OCI-LY1 (cell line): ENCODE measurements around the gene CX3CL1.

Experiments
- H2AFZ ChIP-seq: fragments of 200-600 bp; sonication (generic), shearing (Covaris generic); 2 replicates; pipeline ENCODE4 v1.6.0; 2014; ENCODE audit warnings: antibody characterized with exemption, mild to moderate bottlenecking, low read length
- H3F3A ChIP-seq: fragments of 200-600 bp; sonication (generic), shearing (Covaris generic); 2 replicates; pipeline ENCODE4 v1.6.0; 2014; ENCODE audit warnings: mild to moderate bottlenecking, antibody characterized with exemption, low read length, moderate library complexity; ENCODE audit not compliant: insufficient read depth
- H3K27ac ChIP-seq: fragments of 200-600 bp; sonication (generic); 2 replicates; pipeline ENCODE4 v1.5.1; 2014; ENCODE audit warnings: low read length, mixed run types, mild to moderate bottlenecking, low read depth; ENCODE audit not compliant: poor library complexity, severe bottlenecking
- H3K27me3 ChIP-seq: fragments of 200-600 bp; sonication (generic); 2 replicates; pipeline ENCODE4 v1.6.0; 2014; ENCODE audit warnings: antibody characterized with exemption, mild to moderate bottlenecking, low read length, moderate library complexity; ENCODE audit not compliant: insufficient read depth
- H3K36me3 ChIP-seq: fragments of 200-600 bp; sonication (generic); 2 replicates; pipeline ENCODE4 v1.6.1; 2014; ENCODE audit warnings: mild to moderate bottlenecking, antibody characterized with exemption, low read length, moderate library complexity, mixed read lengths; ENCODE audit not compliant: insufficient read depth
- H3K4me1 ChIP-seq: fragments of 200-600 bp; sonication (generic); 2 replicates; pipeline ENCODE4 v1.5.1; 2014; ENCODE audit warnings: mild to moderate bottlenecking, low read length, moderate library complexity; ENCODE audit not compliant: insufficient read depth, severe bottlenecking
- H3K4me2 ChIP-seq: fragments of 200-600 bp; sonication (generic), shearing (Covaris generic); 2 replicates; pipeline ENCODE4 v1.6.1; 2014; ENCODE audit warnings: low read length
- H3K4me3 ChIP-seq: fragments of 200-600 bp; sonication (generic); 2 replicates; pipeline ENCODE4 v1.5.1; 2014; ENCODE audit warnings: low read length, low read depth, mild to moderate bottlenecking, mixed read lengths; ENCODE audit not compliant: poor library complexity, severe bottlenecking
- H3K79me2 ChIP-seq: fragments of 200-600 bp; shearing (Covaris generic); 2 replicates; pipeline ENCODE4 v1.6.1; 2016; ENCODE audit warnings: mixed run types, low read length, mixed read lengths; ENCODE audit not compliant: insufficient read depth
- H3K9ac ChIP-seq: fragments of 200-600 bp; sonication (generic), shearing (Covaris generic); 2 replicates; pipeline ENCODE4 v1.6.1; 2014; ENCODE audit warnings: mild to moderate bottlenecking, low read length, mixed read lengths
- H3K9me2 ChIP-seq: fragments of 200-600 bp; sonication (generic), shearing (Covaris generic); 2 replicates; pipeline ENCODE4 v1.6.1; 2014; ENCODE audit warnings: low read depth, mild to moderate bottlenecking, low read length, mixed read lengths
- H3K9me3 ChIP-seq: fragments of 200-600 bp; shearing (Covaris generic); 2 replicates; pipeline ENCODE4 v1.6.1; 2014; ENCODE audit warnings: low read length, mixed read lengths
- H4K20me1 ChIP-seq: fragments of 200-600 bp; sonication (generic), shearing (Covaris generic); 2 replicates; pipeline ENCODE4 v1.6.0; 2016; ENCODE audit warnings: mild to moderate bottlenecking, low read length; ENCODE audit not compliant: insufficient read depth
- CTCF ChIP-seq: fragments of 200-600 bp; sonication (generic), shearing (Covaris generic); IDR thresholded peaks from 2 replicates; pipeline ENCODE4 v1.5.1; 2017; ENCODE audit warnings: mild to moderate bottlenecking, antibody characterized with exemption, low read length, moderate library complexity, mixed read lengths
- EZH2 ChIP-seq: fragments of 200-600 bp; sonication (generic), shearing (Covaris generic); IDR thresholded peaks from 2 replicates; pipeline ENCODE4 v1.8.0; 2017; ENCODE audit warnings: borderline replicate concordance, mixed run types, mild to moderate bottlenecking, antibody characterized with exemption, low read length, moderate library complexity, mixed read lengths

CX3CL1 gene

GRCh38 chr16:57403965-57404817 lies 31.9 kb downstream of the CX3CL1 start, which contains the start of gene CCL17:
TSS of gene CCL17 (plus strand) at chr16:57404767. CDS start at chr16:57413933, 9,166 bp downstream.
- H3K9me3 ChIP-seq: no peaks in the 10 kb centered on the region
- H3K9ac ChIP-seq: no peak within 1 kb of the TSS
- H4K20me1 ChIP-seq: no peaks in the 10 kb centered on the region
- no peak within 1 kb of the TSS for H3K4me2 ChIP-seq
- H3K4me1 ChIP-seq: no peaks in the 10 kb centered on the region
- no peaks in the 10 kb centered on the region for H3K36me3 ChIP-seq
- no peaks in the 10 kb centered on the region for H3F3A ChIP-seq
- H3K27me3 ChIP-seq: no peaks in the 10 kb centered on the region
- H3K4me3 ChIP-seq: no peak within 1 kb of the TSS
- no peak within 1 kb of the TSS for H3K27ac ChIP-seq
- TF ChIP-seq EZH2 (no peak), CTCF (no peak)
- no peaks in the 10 kb centered on the region for H3K79me2 ChIP-seq
- no peak within 1 kb of the TSS for H2AFZ ChIP-seq
- no peaks in the 10 kb centered on the region for H3K9me2 ChIP-seq

- H4K20me1 ChIP-seq: no peaks in the 10 kb centered on the region
- no peaks in the 10 kb centered on the region for H3K9me2 ChIP-seq
- H3K4me3 ChIP-seq: no peak overlapping the region
- H3K27me3 ChIP-seq: no peaks in the 10 kb centered on the region
- H3K9me3 ChIP-seq: no peaks in the 10 kb centered on the region
- no peaks in the 10 kb centered on the region for H3F3A ChIP-seq
- no peak overlapping the region for H3K9ac ChIP-seq
- TF ChIP-seq CTCF (no peak), EZH2 (no peak)
- no peak overlapping the region for H2AFZ ChIP-seq
- H3K36me3 ChIP-seq: no peaks in the 10 kb centered on the region
- no peaks in the 10 kb centered on the region for H3K4me1 ChIP-seq
- no peak overlapping the region for H3K27ac ChIP-seq
- H3K79me2 ChIP-seq: no peaks in the 10 kb centered on the region
- no peak overlapping the region for H3K4me2 ChIP-seq
These were observed 32.8 kb downstream of the CX3CL1 start for GRCh38 chr16:57405097-57405496.

- no peak overlapping the region for H3K4me2 ChIP-seq
- no peaks in the 10 kb centered on the region for H4K20me1 ChIP-seq
- no peaks in the 10 kb centered on the region for H3K4me1 ChIP-seq
- H3K9me3 ChIP-seq: no peaks in the 10 kb centered on the region
- no peaks in the 10 kb centered on the region for H3F3A ChIP-seq
- no peak overlapping the region for H3K27ac ChIP-seq
- TF ChIP-seq EZH2: no peak
- no peak for TF ChIP-seq CTCF
- H3K79me2 ChIP-seq: no peaks in the 10 kb centered on the region
- no peak overlapping the region for H3K4me3 ChIP-seq
- peaks cover 8% of the 10 kb centered on the region; the same call in 1 of the 2 replicates for H3K27me3 ChIP-seq
- H2AFZ ChIP-seq: no peak overlapping the region
- H3K9ac ChIP-seq: no peak overlapping the region
- no peaks in the 10 kb centered on the region for H3K9me2 ChIP-seq
- no peaks in the 10 kb centered on the region for H3K36me3 ChIP-seq
These were observed 34.6 kb downstream of the CX3CL1 start for GRCh38 chr16:57406881-57407280.
